Caco-2 (cell line): Measurements from ENCODE around the gene CHST12. TPM values are rescaled to one million over a fixed set of nuclear protein-coding genes. Genes with fewer than 3 reads are reported as not detected.

Source experiments
- BruUV-seq: library from RNA; stranded (reverse); fragments of 400-500 nt; replicated peaks from 2 replicates; lab custom pipeline; 2021; lab: Mats Ljungman, UMichigan
- CTCF ChIA-PET: fragments of 300-600 bp; sonication (Branson Sonifier 250); formaldehyde crosslinking; loops from one replicate; lab custom pipeline; 2022; ENCODE audit warnings: antibody characterized with exemption; lab: Charles Lee
- POLR2A ChIA-PET: fragments of 300-600 bp; sonication (Branson Sonifier 250); formaldehyde crosslinking; loops from one replicate; lab custom pipeline; 2022; ENCODE audit warnings: antibody characterized with exemption; lab: Charles Lee
- DNase-seq, 2 experiments: peaks; one replicate each; pipeline versions ENCODE4 v3.0.0 to v3.0.0-alpha.2; 2020 to 2022
- H3K27me3 ChIP-seq: replicated peaks from 2 replicates; pipeline ENCODE4 v1.6.0; 2011; ENCODE audit warnings: low read length; ENCODE audit not compliant: control insufficient read depth, insufficient read depth
- H3K36me3 ChIP-seq: 2 replicates; pipeline ENCODE4 v1.5.1; 2011; ENCODE audit warnings: low read length; ENCODE audit not compliant: control insufficient read depth, insufficient read depth
- H3K4me1 ChIP-seq: fragments of 250-450 bp; sonication (Bioruptor Pico); 2 replicates; pipeline ENCODE4 v1.5.1; 2020; ENCODE audit warnings: mild to moderate bottlenecking
- H3K4me3 ChIP-seq: 2 replicates; pipeline ENCODE4 v1.5.1; 2011; ENCODE audit warnings: low read depth, mild to moderate bottlenecking, control low read depth, low read length
- H3K9me3 ChIP-seq: fragments of 250-450 bp; sonication (Bioruptor Pico); 2 replicates; pipeline ENCODE4 v1.5.1; 2020; ENCODE audit warnings: mild to moderate bottlenecking, moderate library complexity
- H3K27ac Mint-ChIP-seq: one replicate; pipeline ENCODE4 v1.8.0; 2022; ENCODE audit warnings: mixed read lengths; ENCODE audit not compliant: unreplicated experiment
- H3K27me3 Mint-ChIP-seq: one replicate; pipeline ENCODE4 v1.8.0; 2022; ENCODE audit warnings: mixed read lengths; ENCODE audit not compliant: insufficient read depth, unreplicated experiment
- H3K36me3 Mint-ChIP-seq: one replicate; pipeline ENCODE4 v1.8.0; 2022; ENCODE audit warnings: mild to moderate bottlenecking, mixed read lengths; ENCODE audit not compliant: insufficient read depth, unreplicated experiment
- H3K4me1 Mint-ChIP-seq: one replicate; pipeline ENCODE4 v1.8.0; 2022; ENCODE audit warnings: low read depth, mixed read lengths; ENCODE audit not compliant: unreplicated experiment
- H3K4me3 Mint-ChIP-seq: one replicate; pipeline ENCODE4 v1.8.0; 2022; ENCODE audit warnings: mild to moderate bottlenecking, moderate library complexity, mixed read lengths; ENCODE audit not compliant: unreplicated experiment
- H3K9me3 Mint-ChIP-seq: one replicate; pipeline ENCODE4 v1.8.0; 2022; ENCODE audit warnings: mixed read lengths; ENCODE audit not compliant: unreplicated experiment
- CTCF ChIP-seq, 2 experiments: fragments of 200-600 bp in 1 of 2; IDR thresholded peaks; 1 replicate in 1 of 2; 2 replicates in 1 of 2; pipeline versions ENCODE4 v1.5.1 to v1.8.0; 2011 to 2022; ENCODE audit warnings: antibody characterized with exemption in 1 of 2, control low read depth in 1 of 2, inconsistent platforms in 1 of 2, low read depth in 1 of 2, low read length in 1 of 2, mild to moderate bottlenecking in 1 of 2, moderate library complexity in 1 of 2; ENCODE audit not compliant: insufficient read depth in 1 of 2, severe bottlenecking in 1 of 2, unreplicated experiment in 1 of 2
- intact Hi-C: fragments of 100-400 bp; cut with micrococcal nuclease; formaldehyde crosslinking; loops from one replicate; pipeline ENCODE4 v1.10.0; 2022; ENCODE audit not compliant: unreplicated experiment
- total RNA-seq: library from RNA; stranded (reverse); gene quantifications from 2 replicates; pipeline ENCODE4 v1.2.3, GENCODE V29; 2022

The CHST12 gene
- total RNA-seq, 1 experiment from 2014 or later: 28.0 TPM

GRCh38 chr7:2369139-2369538 lies 34.3 kb upstream of the CHST12 start:
- no peak for DNase-seq
- no peak overlapping the region for H3K27ac Mint-ChIP-seq
- Histone ChIP-seq H3K4me3 (no peak overlapping the region), H3K36me3 (peaks cover 11% of the 10 kb centered on the region), H3K9me3 (no peaks in the 10 kb centered on the region), H3K4me1 (no peaks in the 10 kb centered on the region), H3K27me3 (no peaks in the 10 kb centered on the region)
- intact Hi-C loops: no loop called here
- H3K27me3 Mint-ChIP-seq: no peaks in the 10 kb centered on the region
- POLR2A ChIA-PET: no interaction called here
- TF ChIP-seq CTCF (IDR thresholded peaks at IDR 0.05; ENCODE audit: insufficient read depth in 1 of 2, low read depth in 1 of 2, low read length in 1 of 2, severe bottlenecking in 1 of 2, unreplicated experiment in 1 of 2): no peak
- no peaks in the 10 kb centered on the region for H3K4me1 Mint-ChIP-seq
- CTCF ChIA-PET: no interaction called here
- H3K9me3 Mint-ChIP-seq: no peaks in the 10 kb centered on the region
- H3K36me3 Mint-ChIP-seq: peaks cover 100% of the 10 kb centered on the region
- no TSS peak for BruUV-seq
- no peak overlapping the region for H3K4me3 Mint-ChIP-seq

GRCh38 chr7:2371329-2371728 lies 32.1 kb upstream of the CHST12 start:
- Mint-ChIP-seq H3K4me1 (no peaks in the 10 kb centered on the region), H3K27ac (no peak overlapping the region), H3K27me3 (no peaks in the 10 kb centered on the region), H3K36me3 (peaks cover 100% of the 10 kb centered on the region), H3K9me3 (no peaks in the 10 kb centered on the region), H3K4me3 (no peak overlapping the region)
- H3K36me3 ChIP-seq: peaks cover 12% of the 10 kb centered on the region
- H3K27me3 ChIP-seq: no peaks in the 10 kb centered on the region
- DNase-seq: no peak
- ChIA-PET POLR2A (no interaction called here), CTCF (no interaction called here)
- no TSS peak for BruUV-seq
- H3K4me1 ChIP-seq: no peaks in the 10 kb centered on the region
- H3K9me3 ChIP-seq: no peaks in the 10 kb centered on the region
- TF ChIP-seq CTCF (IDR thresholded peaks at IDR 0.05; ENCODE audit: insufficient read depth in 1 of 2, low read depth in 1 of 2, low read length in 1 of 2, severe bottlenecking in 1 of 2, unreplicated experiment in 1 of 2): no peak
- no peak overlapping the region for H3K4me3 ChIP-seq
- intact Hi-C loops: no loop called here

GRCh38 chr7:2372724-2373123 lies 30.7 kb upstream of the CHST12 start:
- BruUV-seq: no TSS peak
- peaks cover 98% of the 10 kb centered on the region for H3K36me3 Mint-ChIP-seq
- no peak for TF ChIP-seq CTCF (IDR thresholded peaks at IDR 0.05; ENCODE audit: insufficient read depth in 1 of 2, low read depth in 1 of 2, low read length in 1 of 2, severe bottlenecking in 1 of 2, unreplicated experiment in 1 of 2)
- H3K27me3 Mint-ChIP-seq: no peaks in the 10 kb centered on the region
- no peaks in the 10 kb centered on the region for H3K27me3 ChIP-seq
- H3K27ac Mint-ChIP-seq: peak overlapping the region; percentile 39
- no peaks in the 10 kb centered on the region for H3K4me1 ChIP-seq
- H3K9me3 Mint-ChIP-seq: no peaks in the 10 kb centered on the region
- no peak overlapping the region for H3K4me3 Mint-ChIP-seq
- POLR2A ChIA-PET: no interaction called here
- H3K36me3 ChIP-seq: peaks cover 12% of the 10 kb centered on the region
- intact Hi-C loops: no loop called here
- H3K9me3 ChIP-seq: no peaks in the 10 kb centered on the region
- DNase-seq: no peak
- peaks cover 6% of the 10 kb centered on the region for H3K4me1 Mint-ChIP-seq
- H3K4me3 ChIP-seq: no peak overlapping the region
- CTCF ChIA-PET: interaction anchor here (1.0 kb wide), 1 partner anchor 96 kb away, joined by 3 read pairs; no protein-coding TSS in a partner anchor
